Activated B cell treated with CpG ODN at 0.5 μM for 24 hours (primary cell): ENCODE measurements around the gene MDFIC. TPM values are rescaled to one million over a fixed set of nuclear protein-coding genes. Genes with fewer than 3 reads are reported as not detected.

Experiments
- ATAC-seq: fragments of 200-7000 bp; cut with Tn5 transposase; one replicate; pipeline ENCODE4 v1.10.0; 2021; ENCODE audit warnings: low read depth, mild to moderate bottlenecking, moderate library complexity
- CTCF ChIA-PET: fragments of 350-600 bp; sonication (Branson Sonifier 250); formaldehyde crosslinking; loops from one replicate; lab custom pipeline; 2021; ENCODE audit warnings: antibody characterized with exemption; lab: Charles Lee
- POLR2A ChIA-PET: fragments of 350-600 bp; sonication (Branson Sonifier 250); formaldehyde crosslinking; loops from one replicate; lab custom pipeline; 2021; ENCODE audit warnings: antibody characterized with exemption; lab: Charles Lee
- DNase-seq: peaks from one replicate; pipeline ENCODE4 v3.0.0; 2022
- H3K27ac Mint-ChIP-seq: one replicate; pipeline ENCODE4 v1.8.0; 2020; ENCODE audit warnings: mixed read lengths
- H3K27me3 Mint-ChIP-seq: one replicate; pipeline ENCODE4 v1.8.0; 2021; ENCODE audit warnings: mixed read lengths
- H3K36me3 Mint-ChIP-seq: one replicate; pipeline ENCODE4 v1.8.0; 2021; ENCODE audit warnings: low read depth, mixed read lengths
- H3K4me1 Mint-ChIP-seq: one replicate; pipeline ENCODE4 v1.8.0; 2021; ENCODE audit warnings: mixed read lengths
- H3K4me3 Mint-ChIP-seq: one replicate; pipeline ENCODE4 v1.8.0; 2020; ENCODE audit warnings: mild to moderate bottlenecking, mixed read lengths
- H3K9me3 Mint-ChIP-seq: one replicate; pipeline ENCODE4 v1.8.0; 2020; ENCODE audit warnings: mixed read lengths
- CTCF ChIP-seq: fragments of 200-600 bp; IDR thresholded peaks from one replicate; pipeline ENCODE4 v1.8.0; 2022; ENCODE audit warnings: antibody characterized with exemption, mild to moderate bottlenecking
- intact Hi-C: fragments of 100-400 bp; cut with micrococcal nuclease; formaldehyde crosslinking; loops from one replicate; pipeline ENCODE4 v1.15.1; 2024
- total RNA-seq: library from RNA; stranded (reverse); gene quantifications from 2 replicates; pipeline ENCODE4 v1.2.3, GENCODE V29; 2022

Gene MDFIC
- total RNA-seq, 1 donor from 2014 or later, result 139 TPM

- ChIA-PET POLR2A (interaction anchor here (0.7 to 2.3 kb wide), 3 partner anchors 11 to 25 kb away, joined by 3 to 17 read pairs (median 7); partner anchors contain the start of gene MDFIC), CTCF (interaction anchor here (1.0 to 2.1 kb wide), 5 partner anchors 9 to 77 kb away, joined by 3 to 12 read pairs (median 4); no protein-coding TSS in a partner anchor)
- Mint-ChIP-seq H3K36me3 (peaks cover 68% of the 10 kb centered on the region), H3K9me3 (no peaks in the 10 kb centered on the region), H3K4me3 (peak overlapping the region; percentile 70), H3K27me3 (no peaks in the 10 kb centered on the region), H3K4me1 (peaks cover 63% of the 10 kb centered on the region), H3K27ac (peak overlapping the region; percentile 78)
- ATAC-seq, result peak; percentile 72
- DNase-seq, result no peak
- no peak for TF ChIP-seq CTCF
- intact Hi-C loops, result loop anchor here (1.0 to 2.0 kb wide), 3 partner anchors 11 to 18 kb away; no protein-coding TSS in a partner anchor
These were observed 20.7 kb downstream of the MDFIC start for GRCh38 chr7:114942446-114943175.

- peaks cover 70% of the 10 kb centered on the region for H3K4me1 Mint-ChIP-seq
- no peak for TF ChIP-seq CTCF
- no peaks in the 10 kb centered on the region for H3K9me3 Mint-ChIP-seq
- DNase-seq (no peak), ATAC-seq (no peak)
- no peak overlapping the region for H3K27ac Mint-ChIP-seq
- H3K27me3 Mint-ChIP-seq, result no peaks in the 10 kb centered on the region
- H3K36me3 Mint-ChIP-seq, result peaks cover 75% of the 10 kb centered on the region
- CTCF ChIA-PET, result interaction anchor here (1.5 to 2.1 kb wide), 2 partner anchors 10 to 78 kb away, joined by 6 to 12 read pairs; no protein-coding TSS in a partner anchor
- intact Hi-C loops, result loop anchor here (2.0 kb wide), 2 partner anchors 15 to 19 kb away; no protein-coding TSS in a partner anchor
- H3K4me3 Mint-ChIP-seq, result no peak overlapping the region
- POLR2A ChIA-PET, result interaction anchor here (2.3 kb wide), 1 partner anchor 21 kb away, joined by 17 read pairs; the partner anchor contains the start of gene MDFIC
These were observed 21.6 kb downstream of the MDFIC start for GRCh38 chr7:114943530-114943929.

- no peak for ATAC-seq
- Mint-ChIP-seq H3K4me1 (peaks cover 75% of the 10 kb centered on the region), H3K36me3 (peaks cover 78% of the 10 kb centered on the region), H3K4me3 (no peak overlapping the region), H3K27ac (peak overlapping the region; percentile 35), H3K9me3 (no peaks in the 10 kb centered on the region), H3K27me3 (no peaks in the 10 kb centered on the region)
- intact Hi-C loops, result loop anchor here (2.0 kb wide), 2 partner anchors 15 to 19 kb away; no protein-coding TSS in a partner anchor
- ChIA-PET POLR2A (interaction anchor here (1.1 to 2.3 kb wide), 2 partner anchors 12 to 21 kb away, joined by 4 to 17 read pairs; partner anchors contain the start of gene MDFIC), CTCF (interaction anchor here (1.4 to 2.1 kb wide), 3 partner anchors 11 to 79 kb away, joined by 4 to 12 read pairs (median 6); no protein-coding TSS in a partner anchor)
- no peak for TF ChIP-seq CTCF
- no peak for DNase-seq
These were observed 22.3 kb downstream of the MDFIC start for GRCh38 chr7:114943953-114944744.

- Mint-ChIP-seq H3K9me3 (no peaks in the 10 kb centered on the region), H3K27me3 (no peaks in the 10 kb centered on the region), H3K36me3 (peaks cover 85% of the 10 kb centered on the region), H3K27ac (peak overlapping the region; percentile 35), H3K4me1 (peaks cover 78% of the 10 kb centered on the region), H3K4me3 (no peak overlapping the region)
- no peak for TF ChIP-seq CTCF
- ChIA-PET POLR2A (interaction anchor here (1.1 kb wide), 1 partner anchor 11 kb away, joined by 4 read pairs; no protein-coding TSS in a partner anchor), CTCF (interaction anchor here (1.4 kb wide), 1 partner anchor 79 kb away, joined by 4 read pairs; no protein-coding TSS in a partner anchor)
- DNase-seq (no peak), ATAC-seq (no peak)
- intact Hi-C loops, result no loop called here
These were observed 23.1 kb downstream of the MDFIC start for GRCh38 chr7:114944745-114945625.
